Endometrial microvascular endothelial cells (primary cell): Measurements from ENCODE around the gene N4BP2. TPM values are rescaled to one million over a fixed set of nuclear protein-coding genes. Genes with fewer than 3 reads are reported as not detected.

Experiments
- in situ Hi-C: cut with HindIII; loops from 2 replicates; pipeline ENCODE4 v1.10.0; 2017; ENCODE audit warnings: low sequenced_read_pairs, low pct_unique_long_range_greater_than_20kb; ENCODE audit errors: inconsistent ontology term
- total RNA-seq: library from RNA; depleted of rRNA; stranded (reverse); fragments of >200 nt; gene quantifications from one replicate; pipeline ENCODE4 v1.2.3, GENCODE V29; 2015; ENCODE audit errors: inconsistent ontology term

Gene N4BP2
- total RNA-seq, 1 donor from 2014 or later: 7.5 TPM

DNA sequence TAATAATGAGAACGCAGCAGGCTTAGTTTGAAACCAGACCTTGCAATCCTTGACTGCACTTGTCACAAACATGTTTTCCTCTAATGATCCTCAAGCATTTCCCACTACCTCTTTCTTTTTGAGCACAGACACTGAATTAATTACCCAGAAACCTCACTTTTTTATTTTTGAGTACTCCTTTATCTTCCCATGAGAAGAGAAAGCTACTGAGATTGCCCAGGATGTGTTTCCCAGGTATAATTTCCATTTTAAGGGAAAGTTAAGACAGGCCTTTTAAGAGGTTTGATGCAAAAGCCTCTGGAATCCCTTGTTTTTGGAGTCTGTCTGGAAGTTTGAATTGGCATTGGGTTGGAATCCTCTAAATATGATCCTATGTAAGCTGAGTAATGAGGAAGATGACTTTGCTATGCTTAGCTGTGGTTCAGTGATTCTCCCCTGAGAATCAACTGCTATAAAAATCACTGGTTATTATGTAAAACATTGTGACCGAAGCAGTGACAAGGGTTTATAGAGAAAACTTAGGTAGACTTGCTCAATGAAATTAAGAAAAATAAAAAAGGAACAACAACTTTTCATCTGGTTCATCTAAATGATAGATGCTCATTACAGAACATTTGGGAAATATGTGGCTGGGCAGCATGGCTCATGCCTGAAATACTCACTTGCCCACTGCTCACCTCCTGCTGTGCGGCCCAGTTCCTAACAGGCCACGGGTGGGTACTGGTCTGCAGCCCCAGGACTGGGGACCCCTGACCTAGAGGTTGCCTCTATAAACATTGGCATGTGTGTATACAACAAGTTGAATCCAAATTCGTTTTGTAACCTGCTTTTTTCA lies 129.4 kb downstream of the N4BP2 start:
- in situ Hi-C loops: no loop called here

DNA sequence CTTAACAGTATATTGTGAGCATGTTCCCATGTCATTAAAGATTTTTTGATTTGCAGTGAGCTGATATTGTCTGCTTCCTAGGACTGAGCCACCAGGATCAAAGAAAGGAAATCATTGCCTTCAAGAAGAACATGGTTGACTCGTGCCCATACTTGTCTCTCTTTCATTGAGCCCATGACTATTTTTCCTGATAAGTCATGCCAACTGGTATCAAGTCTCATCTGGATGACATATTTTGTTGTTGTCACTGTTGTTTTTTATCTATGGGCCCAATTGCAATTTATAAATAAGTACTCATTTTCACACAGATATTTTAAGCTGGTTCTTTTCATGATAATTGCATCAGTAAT lies 130.0 kb downstream of the N4BP2 start:
- in situ Hi-C loops: no loop called here

DNA sequence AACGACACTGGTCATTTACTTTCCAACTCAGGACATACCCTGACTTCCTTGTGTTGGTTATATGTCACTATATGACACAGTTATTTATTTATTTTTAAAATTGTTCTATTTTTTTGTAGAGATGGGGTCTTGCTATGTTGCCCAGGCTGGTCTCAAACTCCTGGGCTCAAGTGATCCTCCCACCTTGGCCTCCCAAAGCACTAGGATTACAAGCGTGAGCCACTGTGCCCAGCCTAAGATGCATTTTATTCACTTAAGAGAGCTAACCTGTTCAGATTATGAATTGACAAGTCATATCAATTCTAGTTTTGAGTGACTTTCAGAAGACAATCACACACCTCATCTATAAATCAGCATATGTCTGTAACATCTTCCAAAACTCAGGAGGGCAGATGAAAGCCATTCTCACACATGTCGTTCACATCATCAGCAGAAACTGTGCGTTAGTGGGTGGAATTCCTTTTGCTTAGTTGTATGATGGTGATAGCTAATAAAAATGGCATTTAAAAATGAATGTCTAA lies 130.8 kb downstream of the N4BP2 start:
- in situ Hi-C loops: no loop called here

DNA sequence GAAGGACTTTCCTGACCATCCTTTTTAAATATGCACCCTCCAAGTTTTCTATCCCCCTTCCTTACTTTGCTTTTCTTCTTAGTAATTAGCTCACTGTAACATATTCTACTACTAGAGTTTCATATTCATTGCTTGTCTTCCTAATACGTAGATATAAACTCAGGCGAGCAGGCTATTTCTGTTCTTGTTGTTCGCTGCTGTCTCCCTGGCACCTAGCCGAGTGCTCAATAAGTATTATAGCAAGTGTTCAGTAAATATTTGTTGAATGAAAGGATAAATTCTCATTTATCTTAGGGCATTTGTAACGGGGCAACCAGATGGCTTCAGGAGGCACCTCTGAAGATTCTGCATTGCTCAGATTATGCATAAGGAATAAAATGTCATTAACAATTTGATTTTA lies 133.4 kb downstream of the N4BP2 start:
- in situ Hi-C loops: no loop called here

DNA sequence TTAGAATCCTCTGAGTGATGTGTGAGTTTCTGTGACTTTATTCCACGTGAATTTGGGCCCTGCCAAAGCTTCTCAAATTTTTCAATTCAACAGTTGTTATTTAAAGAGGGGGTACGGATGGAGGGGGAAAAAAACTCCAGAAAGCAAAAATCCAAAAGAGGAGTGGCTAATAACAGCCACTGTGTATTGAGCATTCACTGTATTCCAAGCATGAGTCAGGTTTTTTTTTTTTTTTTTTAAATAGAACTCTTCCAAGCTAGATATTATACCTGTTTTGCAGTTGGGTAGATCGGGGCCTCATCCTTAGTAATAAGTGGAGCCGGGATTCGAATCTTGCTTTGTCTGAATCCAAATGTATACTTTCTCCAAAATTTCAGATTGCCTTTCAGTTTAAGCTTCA lies 133.8 kb downstream of the N4BP2 start:
- in situ Hi-C loops: no loop called here

DNA sequence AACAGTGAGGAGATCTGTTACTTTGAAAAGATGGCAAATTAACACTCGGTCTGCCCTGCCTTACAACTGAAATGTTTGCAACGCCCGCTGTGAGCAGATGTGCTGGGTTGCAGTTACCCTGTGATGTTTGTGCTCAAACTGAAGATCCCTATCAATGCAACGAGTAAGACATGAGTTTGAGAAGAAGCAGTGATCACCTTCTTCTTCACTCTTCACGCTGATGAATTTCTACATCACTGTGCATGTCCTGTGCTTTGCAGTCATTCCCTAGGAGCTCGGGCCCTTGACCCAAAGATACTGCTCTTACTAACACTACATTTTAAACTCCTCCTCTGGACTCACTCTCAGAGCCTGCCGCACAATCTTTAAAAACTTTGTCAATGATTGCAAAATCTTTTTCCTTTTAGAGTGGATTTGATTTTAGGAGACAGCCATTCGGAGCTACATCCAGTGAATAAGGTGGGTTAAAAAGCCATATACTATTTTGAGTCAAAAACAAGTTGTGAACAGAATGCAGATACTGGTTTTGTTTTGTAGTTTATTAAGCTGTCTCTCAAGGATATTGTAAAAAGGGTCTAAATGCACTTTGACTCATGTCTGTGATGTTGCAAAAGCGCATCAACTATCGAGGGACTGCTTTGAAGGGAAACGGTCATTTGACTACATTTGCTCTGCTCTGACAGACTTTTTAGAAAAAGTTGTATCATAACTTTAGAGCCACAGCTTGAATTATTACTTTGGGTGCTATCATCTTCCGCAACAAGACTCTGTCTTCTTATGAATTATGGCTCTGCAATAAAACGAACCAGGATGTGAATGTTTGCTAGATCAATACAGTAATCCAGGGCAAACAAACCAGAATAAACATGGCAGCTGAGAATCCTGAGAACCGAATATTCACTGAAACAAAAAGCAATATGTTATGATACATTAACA lies 134.5 kb downstream of the N4BP2 start:
- in situ Hi-C loops: no loop called here

DNA sequence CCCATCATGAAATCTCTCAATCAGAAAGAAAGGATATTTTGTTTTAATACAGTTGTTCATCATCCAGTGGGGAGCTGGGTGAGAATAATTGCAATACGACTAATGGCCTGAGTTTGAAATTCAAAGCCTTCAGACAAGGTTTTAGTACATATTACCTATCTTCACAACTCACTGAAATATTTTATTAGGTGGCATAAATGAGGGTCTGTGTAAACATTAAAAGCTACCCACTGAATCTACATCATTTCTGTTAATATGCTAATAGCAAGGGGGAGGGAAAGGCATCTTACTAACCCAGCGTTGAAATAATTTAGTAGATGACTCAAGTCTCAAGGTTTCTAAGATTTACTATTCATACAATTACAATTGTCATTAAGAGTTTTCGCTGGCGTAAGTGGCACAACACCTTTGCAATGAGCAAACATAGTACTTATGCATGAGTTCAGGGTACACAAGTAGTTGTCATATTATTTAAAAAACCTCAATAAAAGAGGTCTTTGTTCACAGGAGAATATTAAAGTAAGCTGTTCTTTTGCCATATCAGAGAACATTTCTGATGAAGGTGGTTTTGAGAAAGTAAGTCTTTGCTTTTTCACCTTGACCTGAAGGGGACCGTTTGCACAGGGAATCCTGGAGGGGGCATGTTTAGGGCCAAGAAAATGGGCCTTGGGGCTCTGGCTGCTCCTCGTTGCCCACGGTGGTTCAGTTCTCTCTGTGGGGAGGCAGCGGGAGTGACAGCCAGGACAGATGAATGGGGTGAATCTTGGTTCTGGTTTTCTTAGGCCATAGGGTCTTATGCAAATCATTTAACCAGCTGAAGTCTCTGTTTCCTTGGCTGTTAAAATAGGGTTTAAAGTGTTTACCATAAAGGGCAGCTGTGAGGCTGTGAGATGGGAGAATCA lies 135.7 kb downstream of the N4BP2 start:
- in situ Hi-C loops: no loop called here

DNA sequence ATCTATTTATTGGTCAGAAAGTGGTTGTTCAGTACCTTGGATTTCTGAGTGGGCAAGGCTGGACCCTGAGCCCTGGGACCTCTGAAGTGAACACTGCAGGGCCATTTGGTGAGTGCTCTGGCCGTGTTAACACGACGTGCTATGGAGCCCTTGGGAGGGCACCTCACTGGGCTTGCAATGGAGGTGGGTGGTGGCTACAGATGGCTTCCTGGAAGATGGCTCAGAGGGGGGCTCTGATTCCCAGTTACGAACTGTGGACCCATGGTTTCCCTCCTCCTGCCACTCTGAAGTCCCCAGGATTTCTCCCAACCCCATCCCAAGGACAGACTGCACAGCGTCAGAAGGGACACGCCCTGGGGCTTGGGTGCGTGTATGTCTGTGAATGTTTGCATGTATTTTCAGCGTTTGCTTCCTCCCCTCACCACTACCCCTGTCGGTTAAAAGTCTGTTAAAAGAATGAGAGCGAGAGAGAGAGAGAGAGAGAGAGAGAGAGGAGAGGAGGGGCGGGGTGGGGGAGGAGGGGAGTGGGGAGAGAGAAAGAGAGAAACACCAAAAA lies 136.4 kb downstream of the N4BP2 start:
- in situ Hi-C loops: no loop called here

DNA sequence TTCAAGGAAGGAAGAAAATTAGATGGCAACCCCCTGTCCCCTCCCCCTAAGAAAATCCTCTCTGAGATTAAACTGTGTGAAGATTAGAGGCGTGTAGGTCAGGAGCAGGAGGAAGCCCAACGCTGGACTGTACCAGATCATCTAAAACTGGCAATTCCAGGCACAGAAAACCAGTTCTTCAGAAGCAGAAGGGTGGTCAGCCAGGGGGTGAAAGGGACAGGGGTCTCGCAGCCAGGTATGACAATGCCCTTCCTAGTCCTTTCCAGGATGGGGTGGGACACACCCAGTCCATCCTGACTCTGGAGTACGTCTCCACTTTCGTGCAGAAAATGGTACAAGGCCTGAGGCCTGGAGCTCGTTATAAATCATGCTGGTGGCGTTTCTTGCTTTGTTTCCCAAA lies 136.9 kb downstream of the N4BP2 start:
- in situ Hi-C loops: no loop called here

DNA sequence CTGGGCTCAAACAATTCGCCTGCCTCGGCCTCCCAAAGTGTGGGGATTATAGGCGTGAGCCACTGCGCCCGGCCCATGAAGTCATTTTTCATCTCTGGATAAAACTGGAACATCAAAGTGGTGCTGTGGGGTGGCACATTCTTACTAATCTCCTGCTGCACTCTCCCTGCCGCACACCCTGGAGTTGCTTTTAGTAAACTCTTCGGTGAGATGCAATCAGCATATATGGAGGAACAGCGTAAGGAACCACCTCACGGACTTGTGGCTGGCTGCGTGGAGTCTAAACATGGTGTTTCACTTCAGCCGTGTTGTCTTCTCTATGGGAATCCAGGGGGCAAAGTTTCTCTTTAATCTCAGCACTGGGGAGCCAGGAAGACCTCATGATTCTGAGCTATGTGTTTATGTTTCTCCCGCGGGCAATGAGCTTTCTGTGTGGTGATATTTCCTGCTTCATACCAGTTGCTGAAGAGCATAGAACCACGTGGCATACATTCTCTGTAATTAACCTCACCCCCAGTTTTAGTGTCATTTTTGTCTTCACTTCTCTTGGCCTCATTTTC lies 138.0 kb downstream of the N4BP2 start:
- in situ Hi-C loops: no loop called here

DNA sequence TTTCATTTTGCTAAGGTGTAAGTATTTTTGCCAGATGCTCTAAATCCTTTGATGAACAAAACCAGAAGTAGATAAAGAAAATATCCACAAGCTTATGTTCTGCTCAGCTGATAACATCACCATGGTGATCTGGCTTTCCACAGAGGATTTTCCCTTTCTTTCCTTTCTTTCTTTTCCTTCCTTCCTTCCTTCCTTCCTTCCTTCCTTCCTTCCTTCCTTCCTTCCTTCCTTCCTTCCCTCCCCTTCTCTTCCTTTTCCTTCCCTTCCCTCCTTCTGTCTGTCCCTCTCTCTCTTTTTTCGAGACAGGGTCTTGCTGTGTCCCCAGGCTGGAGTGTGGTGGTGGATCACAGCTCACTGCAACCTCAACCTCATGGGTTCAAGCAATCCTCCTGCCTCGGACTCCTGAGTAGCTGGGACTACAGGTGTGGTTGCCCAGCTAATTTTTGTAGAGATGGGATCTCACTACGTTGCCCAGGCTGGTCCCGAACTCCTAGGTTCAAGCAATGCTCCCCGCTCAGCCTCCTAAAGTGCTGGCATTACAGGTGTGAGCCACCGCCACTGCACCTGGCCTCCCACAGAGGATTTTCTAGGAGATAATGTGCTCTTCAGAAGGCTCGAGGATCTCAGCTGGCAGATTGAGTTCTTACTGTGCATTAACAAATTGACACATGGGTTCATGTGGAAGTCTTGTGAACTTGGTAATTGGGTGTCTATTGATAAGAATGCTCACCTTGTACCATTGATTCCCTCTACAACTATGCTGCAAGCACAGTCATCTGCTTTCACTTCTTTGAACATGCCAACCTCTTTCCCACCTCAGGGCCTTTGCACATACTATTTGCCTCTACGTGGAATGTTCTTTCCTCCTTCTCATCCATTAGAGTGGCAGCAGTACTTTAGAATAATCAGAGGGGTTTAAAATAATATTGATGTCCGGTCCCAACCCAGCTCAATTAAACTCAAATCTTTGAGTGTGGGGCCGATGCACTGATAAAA lies 138.8 kb downstream of the N4BP2 start:
- in situ Hi-C loops: no loop called here

DNA sequence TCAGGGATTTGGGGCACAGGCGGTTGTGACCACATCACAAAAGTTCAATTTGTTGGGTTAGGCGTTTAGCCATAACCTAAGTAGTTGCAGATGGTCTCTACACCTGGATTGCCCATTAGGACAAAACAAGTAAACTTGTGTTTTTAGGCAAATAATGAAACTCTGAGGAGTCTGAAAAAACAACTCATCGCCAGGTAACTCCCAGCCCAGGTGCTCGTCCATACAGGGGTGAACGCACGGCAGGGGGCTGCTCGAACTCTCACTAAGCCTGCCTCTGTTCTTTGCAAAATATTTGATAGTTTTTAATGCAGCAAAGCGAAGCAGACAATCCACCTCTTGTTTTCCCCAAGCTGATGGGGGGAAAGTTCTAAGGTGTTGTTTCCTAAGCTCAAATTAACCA lies 139.6 kb downstream of the N4BP2 start:
- in situ Hi-C loops: no loop called here

DNA sequence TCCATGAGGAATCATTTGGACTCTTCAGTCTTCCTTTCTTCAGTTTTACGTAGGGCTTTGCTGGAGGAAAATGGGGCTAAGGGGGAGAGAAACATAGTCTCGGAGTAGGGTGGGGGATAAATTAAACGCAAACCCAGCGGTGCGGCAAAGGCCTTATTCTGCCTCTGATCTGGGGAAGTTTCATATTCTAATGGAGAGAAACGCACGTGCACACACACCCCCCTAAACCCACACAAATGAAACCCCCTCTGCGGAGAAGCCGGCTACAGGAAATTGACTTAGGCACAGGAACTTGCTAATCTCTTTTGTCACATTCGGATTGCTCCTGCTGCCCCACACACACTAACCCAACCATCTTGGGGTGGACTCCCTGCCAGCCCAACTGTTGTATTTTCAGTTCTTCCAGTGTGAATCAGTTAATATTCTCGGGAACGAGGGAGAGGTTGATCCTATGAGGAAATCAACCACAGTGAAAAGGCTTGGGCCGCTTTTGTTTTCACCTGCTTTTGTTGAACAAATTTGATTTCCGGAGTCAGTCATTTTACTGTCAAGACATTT lies 140.2 kb downstream of the N4BP2 start, which contains the start of gene RHOH:
Gene RHOH (plus strand): TSS at position 308 of the 558 bp plus-strand sequence. CDS start 46,356 bp downstream, outside the sequence.
- in situ Hi-C loops: no loop called here

DNA sequence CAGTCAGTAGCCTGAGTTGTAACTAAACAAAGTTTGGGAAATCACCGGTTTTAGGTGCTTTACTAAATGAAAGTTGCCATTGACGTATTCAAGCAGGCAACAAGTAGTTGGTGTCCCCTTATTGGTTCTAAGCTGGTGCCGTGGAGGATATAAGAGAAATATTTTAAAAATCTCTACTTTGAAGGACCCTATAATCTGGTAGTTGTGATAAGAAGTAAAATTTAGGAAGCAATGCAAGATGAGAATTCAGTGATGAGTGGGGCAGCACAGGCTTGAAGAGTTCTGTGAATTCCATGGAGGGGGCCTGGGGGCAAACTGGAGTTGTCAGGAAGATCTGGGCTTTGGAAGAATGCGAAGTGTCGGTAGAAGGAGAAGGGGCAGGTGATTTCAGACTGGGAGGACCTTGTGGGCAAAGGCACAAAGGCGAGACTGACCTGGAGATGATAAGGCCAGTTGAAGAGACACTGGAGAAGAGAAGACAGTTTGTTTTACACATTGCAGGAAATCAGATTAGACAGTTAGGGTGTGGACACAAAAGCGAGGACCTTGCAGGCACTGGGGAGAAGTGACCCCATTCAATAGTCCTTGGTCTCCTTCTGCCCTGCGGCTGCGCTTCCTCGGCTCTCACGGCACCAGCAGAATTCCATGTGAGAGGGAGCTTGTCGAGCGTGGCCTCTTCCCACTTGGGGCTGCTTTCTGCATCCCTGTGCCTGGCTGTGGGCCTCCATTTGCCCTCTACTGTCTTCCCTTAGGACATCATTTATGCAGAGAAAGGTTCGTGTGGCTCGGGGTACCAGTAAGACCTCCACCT lies 141.4 kb downstream of the N4BP2 start:
- in situ Hi-C loops: no loop called here

DNA sequence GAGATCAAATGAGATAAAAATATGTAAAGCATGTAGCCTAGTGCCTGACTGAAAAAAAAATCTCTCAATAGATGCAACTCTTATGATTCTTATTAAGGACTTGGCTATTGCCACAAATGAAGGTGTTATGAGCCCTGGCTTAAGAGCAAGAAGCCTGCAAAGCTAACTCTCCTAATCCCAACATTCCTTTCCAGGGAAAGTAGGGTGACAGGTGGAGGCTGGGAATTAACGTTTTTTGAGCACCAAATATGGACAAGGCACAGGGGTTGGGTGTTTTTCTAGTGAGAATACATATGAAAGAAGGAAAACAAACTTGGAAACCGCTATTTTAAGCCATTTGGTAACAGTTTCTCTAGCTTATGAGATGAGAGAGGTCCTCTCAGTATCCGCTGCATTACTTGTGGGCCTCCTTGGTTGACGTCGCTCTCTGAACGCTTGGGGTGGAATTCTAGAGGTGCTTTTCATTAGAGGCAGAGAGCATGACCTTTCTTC lies 142.6 kb downstream of the N4BP2 start:
- in situ Hi-C loops: no loop called here
